Kasumi-1 (cell line): ENCODE data around the gene THEM4.
A peak's percentile ranks its signal among the peaks of the same experiment; 100 is the strongest.

Experiments used
- DNase-seq, 2 experiments: peaks; one replicate each; lab custom pipeline; 2025; lab: John Stamatoyannopoulos, UW

THEM4 gene

DNA sequence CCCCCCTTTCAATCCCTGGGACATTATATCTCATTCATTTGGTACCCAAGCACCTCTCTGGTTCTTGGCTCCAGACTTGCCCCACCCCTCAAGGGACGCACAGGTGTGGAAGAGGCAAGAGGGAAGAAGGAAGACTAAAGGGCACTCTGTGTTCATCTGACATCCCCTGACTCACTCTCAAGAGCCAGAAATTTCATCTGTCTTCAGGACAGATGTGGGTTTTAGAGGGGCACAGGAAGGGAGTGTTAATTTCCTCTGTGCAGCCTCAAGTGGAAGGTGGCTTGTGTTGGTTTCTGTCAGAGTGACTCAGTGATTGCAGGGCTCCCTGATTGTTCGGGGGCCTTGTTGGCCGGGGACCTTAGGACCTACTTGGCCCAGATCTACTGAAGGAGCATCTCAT is 72.1 kb downstream of the THEM4 start:
- DNase-seq = no peak

- no peak for DNase-seq
Observed at GRCh38 chr1:151835596-151835995, 73.7 kb downstream of the THEM4 start.

DNA sequence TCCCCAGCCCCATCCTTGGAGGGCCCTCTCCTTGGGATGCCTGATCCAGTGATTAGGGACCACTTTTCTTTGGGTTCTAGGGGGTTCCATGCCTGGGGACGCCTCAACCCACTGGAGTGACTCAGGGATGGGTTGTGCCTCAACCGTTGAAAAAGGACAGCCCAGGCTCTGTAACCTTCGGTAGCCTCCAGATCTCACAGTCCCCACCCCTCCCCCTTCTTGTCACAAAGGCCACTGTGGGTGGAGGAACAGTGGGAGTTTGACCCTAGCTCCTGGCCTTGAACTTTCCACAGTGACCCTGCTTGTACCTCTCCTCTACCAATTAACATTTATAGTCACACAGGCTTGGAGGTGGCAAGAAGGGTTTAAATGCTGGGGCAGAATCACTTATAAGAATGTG is 75.1 kb downstream of the THEM4 start:
- no peak for DNase-seq

DNA sequence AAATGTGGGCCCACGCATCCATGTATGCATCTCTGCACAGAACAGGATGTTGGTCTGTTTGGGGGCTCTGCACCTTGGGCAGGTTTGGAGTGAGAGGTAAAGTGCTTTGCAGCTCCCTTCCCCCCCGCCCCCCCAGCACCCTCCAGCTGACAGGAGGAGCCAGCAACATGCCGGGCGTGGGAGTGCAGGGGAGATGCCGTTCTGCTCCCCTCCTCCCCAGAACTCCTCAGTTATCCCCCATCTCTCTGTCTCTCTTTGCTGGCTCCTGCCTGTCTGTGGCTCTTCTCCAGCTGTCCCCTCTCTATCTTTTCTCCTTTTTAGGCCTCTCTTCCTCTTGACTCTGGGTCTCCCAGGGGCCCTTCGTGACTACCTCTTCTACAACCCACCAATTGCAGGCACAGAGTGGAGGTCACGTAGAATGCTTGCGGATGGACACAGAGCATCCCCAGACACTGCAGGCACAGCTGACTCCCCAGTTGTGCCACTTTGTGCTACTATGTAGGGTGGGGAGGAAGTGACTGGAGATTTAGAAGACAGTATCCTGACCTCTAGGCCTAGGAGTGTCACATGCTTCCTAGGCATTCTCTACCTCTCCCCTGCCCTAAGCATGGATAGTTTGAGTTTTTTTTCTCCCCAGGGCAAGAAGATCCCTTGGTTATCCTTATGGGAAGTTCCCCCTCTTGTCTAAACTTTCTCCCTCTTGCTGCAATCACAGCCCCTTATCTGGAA is 76.0 kb downstream of the THEM4 start:
- DNase-seq = no peak

DNA sequence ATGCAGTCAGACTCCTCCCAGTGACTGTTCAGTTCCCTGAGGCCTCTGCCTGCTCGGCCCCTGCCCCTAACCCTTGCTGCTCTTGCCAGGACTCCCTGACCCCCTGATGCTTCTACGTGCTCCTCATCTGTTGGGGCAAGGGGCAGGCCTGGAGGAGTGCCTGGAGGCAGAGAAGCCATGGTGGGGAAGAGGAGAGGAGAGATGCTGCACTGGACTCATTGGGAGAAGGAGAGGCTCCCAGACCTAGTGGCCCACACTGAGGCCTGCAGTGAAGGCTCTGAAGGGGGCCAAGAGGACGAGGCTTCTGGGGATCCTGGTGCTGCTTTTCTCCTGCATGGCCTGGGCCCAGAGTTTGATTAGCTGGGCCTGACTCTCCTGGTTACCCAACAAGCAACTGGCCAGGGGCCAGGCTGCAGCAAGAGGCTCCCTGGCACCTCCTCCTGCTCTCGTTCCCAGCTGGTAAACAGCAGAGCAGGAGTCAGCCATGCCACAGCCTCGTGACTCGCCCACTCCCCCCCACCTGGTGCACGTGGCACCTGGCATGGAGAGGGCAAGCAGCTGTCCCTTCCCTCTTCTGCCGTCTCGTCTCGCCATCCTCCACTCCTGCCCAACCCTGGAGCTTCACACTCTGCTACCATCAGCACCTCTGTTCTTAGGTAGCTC is 76.9 kb downstream of the THEM4 start:
- no peak for DNase-seq

GRCh38 chr1:151831605-151832004 is 77.7 kb downstream of the THEM4 start, which contains the start of gene RORC:
RORC (minus strand) TSS chr1:151831802; CDS start chr1:151831764, 38 bp downstream.
- no peak for DNase-seq

DNA sequence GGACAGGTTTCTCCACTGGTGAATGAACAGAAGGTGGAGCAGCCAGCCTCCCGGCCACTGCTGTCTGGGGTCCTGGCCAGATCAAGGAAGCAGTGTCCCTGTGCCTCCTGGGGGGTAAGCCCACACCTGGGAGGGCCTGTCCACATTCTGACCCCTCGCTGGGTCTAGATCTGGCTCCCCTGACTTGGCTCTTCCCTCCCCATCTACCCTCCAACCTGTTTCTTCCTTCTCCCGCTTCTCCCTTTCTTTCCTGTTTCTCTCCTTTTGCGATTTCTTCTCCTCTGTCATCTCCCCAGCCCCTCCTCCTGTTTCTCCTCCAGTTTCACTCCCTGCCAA is 78.1 kb downstream of the THEM4 start:
- no peak for DNase-seq

GRCh38 chr1:151830055-151830454 is 79.3 kb downstream of the THEM4 start:
- DNase-seq = no peak

GRCh38 chr1:151829352-151830046 is 79.8 kb downstream of the THEM4 start:
- DNase-seq = peak; percentile 63 to 67

DNA sequence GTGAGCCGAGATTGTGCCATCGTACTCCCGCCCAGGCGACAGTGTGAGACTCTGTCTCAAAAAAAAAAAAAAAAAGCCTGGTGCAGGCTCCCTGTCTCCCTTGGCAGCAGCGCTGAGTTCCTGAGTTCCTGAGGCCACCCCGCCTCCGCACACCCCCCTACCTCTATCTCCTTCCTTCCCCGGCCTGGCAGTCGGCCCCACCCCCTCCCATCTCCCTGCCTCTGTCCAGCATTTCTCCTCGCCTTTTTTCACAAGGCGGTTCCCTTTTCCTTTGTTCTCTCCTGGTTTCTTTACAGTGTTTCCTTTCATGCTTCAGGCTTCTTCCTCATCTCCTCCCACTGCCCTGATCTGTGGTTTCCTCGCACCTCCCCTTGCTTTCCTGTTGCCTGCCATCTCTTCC is 80.4 kb downstream of the THEM4 start:
- peak; percentile 95 to 97 for DNase-seq

DNA sequence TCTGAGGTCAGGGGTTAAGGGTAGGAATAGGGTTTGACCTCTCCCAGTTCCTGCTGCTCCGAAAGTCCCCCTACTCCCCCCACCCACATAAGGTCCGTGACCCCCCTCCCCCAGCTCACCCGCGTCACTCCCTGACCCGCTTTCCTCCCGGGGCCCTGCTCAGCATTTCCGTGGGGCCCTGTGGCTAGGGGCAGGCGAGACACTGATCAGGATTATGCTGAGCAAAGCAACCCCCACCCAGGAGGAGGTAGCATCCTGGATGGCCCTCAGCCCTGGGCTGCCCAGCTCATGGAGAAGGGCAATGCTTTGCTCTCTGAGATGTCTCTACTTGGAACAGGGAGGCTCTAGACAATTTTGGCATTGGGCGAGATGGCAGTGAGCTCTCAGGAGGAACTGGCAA is 81.5 kb downstream of the THEM4 start:
- DNase-seq = no peak

DNA sequence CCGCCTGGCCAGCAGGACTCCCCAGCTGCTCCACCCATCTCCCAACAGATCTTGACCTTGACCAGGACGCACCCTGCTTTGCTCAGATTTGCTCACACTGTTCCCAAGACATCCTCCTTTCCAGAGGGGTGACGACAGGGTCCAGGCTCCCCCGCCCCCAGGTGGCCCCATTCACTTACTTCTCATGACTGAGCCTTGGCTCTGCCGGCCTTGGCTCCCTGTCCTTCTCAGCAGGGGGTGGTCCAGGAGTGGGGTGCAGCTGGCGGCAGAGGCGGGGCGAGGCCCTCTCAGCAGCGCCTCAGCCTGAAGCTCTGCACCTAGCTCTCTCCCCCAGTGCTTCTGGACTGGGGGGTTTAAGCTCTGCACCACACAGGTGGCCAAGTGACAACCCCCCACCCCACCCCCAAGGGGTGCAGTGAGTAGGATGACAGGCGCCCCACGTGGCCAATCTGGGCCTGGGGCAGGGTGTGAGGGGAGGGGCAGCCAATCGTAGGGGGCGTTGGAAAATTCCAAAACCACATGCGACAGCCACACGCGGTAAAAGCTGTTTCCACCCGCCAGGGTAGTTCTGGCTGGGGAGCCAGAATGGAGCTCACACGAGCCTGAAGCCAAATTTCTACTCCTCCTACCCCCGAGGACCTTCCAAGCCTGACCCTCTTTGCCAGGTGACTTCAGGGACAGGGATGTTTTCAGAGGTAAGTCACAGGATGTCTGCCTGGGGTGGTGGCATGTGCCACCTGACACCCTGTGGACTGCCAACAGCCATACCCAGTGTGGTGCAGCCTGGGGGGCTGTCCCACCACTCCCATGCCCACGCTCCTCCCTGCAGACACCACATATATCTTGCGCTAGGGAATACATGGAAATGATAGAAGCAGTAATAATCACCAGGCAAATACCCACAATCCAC is 83.3 kb downstream of the THEM4 start:
- no peak for DNase-seq

GRCh38 chr1:151825204-151825603 is 84.1 kb downstream of the THEM4 start:
- DNase-seq = no peak
